ENCODE data around the gene KIFC1.

The KIFC1 gene

GRCh38 chr6:33433544-33434191 lies 42.0 kb downstream of the KIFC1 start:
- TF ChIP-seq CTCF (IDR thresholded peaks at IDR 0.05; ENCODE audit: low read depth, low read length, missing control alignments): no peak
- H3K27ac ChIP-seq: no peak overlapping the region
- H3K36me3 ChIP-seq (replicated peaks): peaks cover 26% of the 10 kb centered on the region
- H3K4me3 ChIP-seq (ENCODE audit: low read depth, low read length): no peak overlapping the region
- in situ Hi-C loops (cut with HindIII; ENCODE audit: low pct_ligation_motif_present, low sequenced_read_pairs): no loop called here
- no peak for DNase-seq
- H3K27me3 ChIP-seq (replicated peaks): no peaks in the 10 kb centered on the region

GRCh38 chr6:33434961-33435360 lies 43.3 kb downstream of the KIFC1 start:
- Histone ChIP-seq H3K27me3 (replicated peaks) (no peaks in the 10 kb centered on the region), H3K36me3 (replicated peaks) (peaks cover 28% of the 10 kb centered on the region), H3K27ac (no peak overlapping the region), H3K4me3 (ENCODE audit: low read depth, low read length) (no peak overlapping the region)
- no peak for DNase-seq
- no peak for TF ChIP-seq CTCF (IDR thresholded peaks at IDR 0.05; ENCODE audit: low read depth, low read length, missing control alignments)
- in situ Hi-C loops (cut with HindIII; ENCODE audit: low pct_ligation_motif_present, low sequenced_read_pairs): no loop called here

GRCh38 chr6:33437666-33438065 lies 46.0 kb downstream of the KIFC1 start:
- in situ Hi-C loops (cut with HindIII; ENCODE audit: low pct_ligation_motif_present, low sequenced_read_pairs): no loop called here
- Histone ChIP-seq H3K27me3 (replicated peaks) (no peaks in the 10 kb centered on the region), H3K36me3 (replicated peaks) (peaks cover 42% of the 10 kb centered on the region), H3K4me3 (ENCODE audit: low read depth, low read length) (no peak overlapping the region), H3K27ac (no peak overlapping the region)
- TF ChIP-seq CTCF (IDR thresholded peaks at IDR 0.05; ENCODE audit: low read depth, low read length, missing control alignments): no peak
- no peak for DNase-seq

GRCh38 chr6:33438978-33439594 lies 47.5 kb downstream of the KIFC1 start:
- Histone ChIP-seq H3K27me3 (replicated peaks) (no peaks in the 10 kb centered on the region), H3K4me3 (ENCODE audit: low read depth, low read length) (no peak overlapping the region), H3K36me3 (replicated peaks) (peaks cover 48% of the 10 kb centered on the region), H3K27ac (no peak overlapping the region)
- no peak for DNase-seq
- in situ Hi-C loops (cut with HindIII; ENCODE audit: low pct_ligation_motif_present, low sequenced_read_pairs): no loop called here
- no peak for TF ChIP-seq CTCF (IDR thresholded peaks at IDR 0.05; ENCODE audit: low read depth, low read length, missing control alignments)

- DNase-seq: no peak
- Histone ChIP-seq H3K4me3 (ENCODE audit: low read depth, low read length) (no peak overlapping the region), H3K36me3 (replicated peaks) (peaks cover 48% of the 10 kb centered on the region), H3K27me3 (replicated peaks) (no peaks in the 10 kb centered on the region), H3K27ac (no peak overlapping the region)
- no peak for TF ChIP-seq CTCF (IDR thresholded peaks at IDR 0.05; ENCODE audit: low read depth, low read length, missing control alignments)
- in situ Hi-C loops (cut with HindIII; ENCODE audit: low pct_ligation_motif_present, low sequenced_read_pairs): no loop called here
Measured at GRCh38 chr6:33439956-33440648, 48.5 kb downstream of the KIFC1 start.

All from brain microvascular endothelial cell (primary cell).